Transverse colon (tissue), 4 donors: ENCODE results near the gene MEN1. TPM values are rescaled to one million over a fixed set of nuclear protein-coding genes. Genes with fewer than 3 reads are reported as not detected.

ENCODE experiments used
- DNase-seq: peaks from one replicate; pipeline ENCODE4 v3.0.0-alpha.2; 2019
- H3K27ac ChIP-seq, 4 donors: fragments of 200-600 bp; sonication (generic); 2 replicates each; pipeline ENCODE4 v1.5.1; 2016 to 2018; ENCODE audit warnings: inconsistent platforms in 4 of 4
- H3K27me3 ChIP-seq: fragments of 200-600 bp; sonication (generic); 2 replicates; pipeline ENCODE4 v1.5.1; 2017; ENCODE audit warnings: inconsistent platforms
- H3K36me3 ChIP-seq, 4 donors: fragments of 200-600 bp; sonication (generic); 2 replicates each; pipeline ENCODE4 v1.5.1; 2017 to 2019; ENCODE audit warnings: inconsistent platforms in 4 of 4
- H3K4me1 ChIP-seq, 4 donors: fragments of 200-600 bp; sonication (generic); 2 replicates each; pipeline ENCODE4 v1.5.1; 2017 to 2020; ENCODE audit warnings: inconsistent platforms in 4 of 4
- H3K4me3 ChIP-seq, 4 donors: fragments of 200-600 bp; sonication (generic); 1 replicate in 1 of 4; 2 replicates in 3 of 4; pipeline versions ENCODE4 v1.5.1 to v1.6.1; 2017 to 2019; ENCODE audit warnings: inconsistent platforms in 4 of 4
- H3K9me3 ChIP-seq, 2 donors: fragments of 200-600 bp; sonication (generic); 2 replicates each; pipeline ENCODE4 v1.5.1; 2017 to 2019; ENCODE audit warnings: inconsistent platforms in 2 of 2
- CTCF ChIP-seq, 5 experiments: fragments of 200-600 bp in 3 of 5; fragments of 450-650 bp in 2 of 5; sonication (generic) in 3 of 5; IDR thresholded peaks; 1 replicate in 2 of 5; 2 replicates in 3 of 5; pipeline ENCODE4 v1.5.1; 2016 to 2017; ENCODE audit warnings: antibody characterized with exemption in 5 of 5, inconsistent platforms in 3 of 5, mild to moderate bottlenecking in 2 of 5, moderate library complexity in 1 of 5
- EP300 ChIP-seq: sonication (generic); formaldehyde crosslinking; IDR thresholded peaks from one replicate; pipeline ENCODE4 v1.6.1; 2017; ENCODE audit warnings: antibody characterized with exemption, low read depth
- POLR2A ChIP-seq: fragments of 450-650 bp; IDR thresholded peaks from one replicate; pipeline ENCODE4 v1.6.1; 2016; ENCODE audit warnings: antibody characterized with exemption, mild to moderate bottlenecking, moderate library complexity
- POLR2AphosphoS5 ChIP-seq, 3 donors: sonication (generic); formaldehyde crosslinking; IDR thresholded peaks; one replicate each; pipeline ENCODE4 v1.6.1; 2016; ENCODE audit warnings: antibody characterized with exemption in 3 of 3
- WGBS, 2 donors: methylation state at CpG; one replicate each; pipeline ENCODE4 v1.1.5; 2018; ENCODE audit warnings: low coverage in 1 of 2; 5-methylcytosine and 5-hydroxymethylcytosine counted together
- in situ Hi-C, 4 donors: fragments of 200-750 bp; cut with MboI; loops; one replicate each; pipeline versions ENCODE4 v1.15.0 to v1.15.1; 2017; ENCODE audit warnings: low sequenced_read_pairs in 3 of 4, low pct_ligation_motif_present in 1 of 4, low pct_unique_long_range_greater_than_20kb in 1 of 4
- intact Hi-C: fragments of 100-400 bp; cut with DNase I; formaldehyde crosslinking; loops from one replicate; pipeline ENCODE4 v1.15.1; 2023; ENCODE audit warnings: low total_unique reads
- total RNA-seq, 4 donors: library from RNA; depleted of rRNA; stranded (reverse); fragments of >200 nt; gene quantifications; one replicate each; pipeline ENCODE4 v1.1.0, GENCODE V29; 2016

Gene MEN1
- total RNA-seq, 4 donors from 2014 or later, result 19.5 to 30.3 (median 25.4) TPM

DNA sequence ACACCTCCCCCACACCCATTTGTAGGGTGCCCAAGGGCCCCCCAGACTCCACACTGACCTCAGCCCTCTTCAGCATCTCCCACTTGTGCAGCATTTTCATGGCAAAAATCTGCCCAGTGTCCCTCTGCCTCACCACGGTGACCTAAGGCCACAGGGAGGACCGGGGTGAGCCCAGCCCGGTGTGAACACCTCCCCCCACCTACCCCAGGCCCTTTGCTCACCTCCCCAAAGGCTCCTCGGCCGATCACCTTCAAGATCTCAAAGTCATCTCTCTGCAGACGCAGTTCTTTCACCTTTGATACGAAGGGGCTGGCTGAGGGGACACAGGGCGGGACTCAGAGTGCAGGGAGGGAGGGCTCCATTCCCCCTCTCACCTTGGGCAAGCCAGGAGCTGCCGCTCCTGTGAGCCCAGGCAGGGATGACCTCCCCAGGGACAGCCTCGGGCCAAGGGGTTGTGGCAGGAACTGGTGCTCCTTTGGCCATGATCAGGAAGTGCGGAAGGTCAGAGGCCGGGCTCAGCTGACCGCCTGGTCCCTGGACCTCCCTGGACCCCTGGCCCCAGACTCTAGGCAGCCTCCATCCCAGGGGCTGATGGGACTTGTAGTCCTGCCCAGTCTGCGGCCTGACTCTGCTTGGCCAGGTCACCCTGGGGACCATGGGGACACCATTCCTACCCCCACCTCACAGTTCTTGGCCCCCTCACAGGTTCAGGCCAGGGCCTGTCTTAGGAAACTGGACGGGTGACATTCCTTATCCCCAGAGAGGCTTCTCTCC is 31.4 kb upstream of the MEN1 start:
- H3K9me3 ChIP-seq, result no peaks in the 10 kb centered on the region
- 89% methylated on average over 12 of the region's 15 CpGs; no CpG with 5 or more reads in 1 of the 2 donors for WGBS, 2 donors
- H3K36me3 ChIP-seq, result no peaks in the 10 kb centered on the region
- H3K27me3 ChIP-seq, result no peaks in the 10 kb centered on the region
- H3K4me3 ChIP-seq, result no peak overlapping the region
- in situ Hi-C loops (loop anchor here in 1 of 4 donors (10.0 kb wide), 1 partner anchor 53 kb away; no protein-coding TSS in a partner anchor), intact Hi-C loops (no loop called here)
- H3K27ac ChIP-seq, result peak overlapping the region in 3 of 4 donors; percentile 75 to 90 (median 89)
- TF ChIP-seq POLR2A, result no peak
- no peak for TF ChIP-seq CTCF (IDR thresholded peaks at IDR 0.05)
- no peak for TF ChIP-seq EP300
- no peak for TF ChIP-seq POLR2AphosphoS5 (IDR thresholded peaks at IDR 0.05)
- peaks cover 0 to 16% (median 8%) of the 10 kb centered on the region in 4 donors for H3K4me1 ChIP-seq
- DNase-seq, result no peak

DNA sequence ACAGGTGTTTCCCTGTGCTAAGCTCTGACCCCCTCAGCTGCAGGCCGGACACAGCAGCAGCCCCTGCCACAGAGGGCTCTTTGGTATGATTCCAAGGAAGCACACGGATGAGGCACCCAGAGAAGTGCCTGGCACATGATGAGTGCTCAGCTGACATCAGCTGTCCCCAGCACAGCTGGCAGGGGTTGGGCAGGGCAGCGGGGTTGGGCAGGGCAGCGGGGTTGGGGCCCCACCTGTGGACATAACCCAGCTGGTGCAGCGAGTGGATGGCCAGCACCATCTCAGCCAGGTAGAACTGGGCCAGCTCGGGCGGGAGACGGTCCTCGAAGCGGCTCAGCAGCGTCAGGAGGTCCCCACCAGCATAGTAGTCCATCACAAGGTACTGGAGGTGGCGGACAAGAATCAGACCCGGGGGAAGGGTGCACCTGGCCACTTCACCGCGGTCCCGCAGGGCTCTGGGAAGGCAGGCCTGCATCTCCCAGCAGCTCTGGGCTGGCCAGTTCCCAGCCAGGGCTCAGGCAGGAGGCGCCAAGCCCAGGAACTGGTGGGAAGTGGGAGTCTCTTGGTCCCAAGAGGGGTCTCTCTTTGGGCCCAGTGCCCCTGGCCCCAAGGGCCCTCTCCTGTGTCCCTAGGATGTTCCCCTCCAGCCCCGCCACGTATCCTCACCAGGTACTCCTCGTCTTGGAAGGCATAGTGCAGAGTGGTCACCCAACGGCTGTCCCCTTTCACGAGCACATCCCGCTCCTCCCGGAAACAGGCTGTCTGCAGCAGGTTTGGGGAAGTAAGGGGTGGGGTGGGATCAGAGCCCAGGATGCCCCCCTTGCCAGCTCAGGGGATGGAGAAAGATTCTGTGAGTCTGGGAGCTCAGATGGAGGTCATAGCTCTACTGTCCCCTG is 29.8 kb upstream of the MEN1 start:
- peaks cover 0 to 13% (median 7%) of the 10 kb centered on the region in 4 donors for H3K4me1 ChIP-seq
- WGBS, 2 donors, result 84% methylated on average over 22 of the region's 24 CpGs; no CpG with 5 or more reads in 1 of the 2 donors
- no peak overlapping the region for H3K27ac ChIP-seq
- TF ChIP-seq POLR2A, result no peak
- no peak for TF ChIP-seq POLR2AphosphoS5 (IDR thresholded peaks at IDR 0.05)
- no peak for TF ChIP-seq CTCF (IDR thresholded peaks at IDR 0.05)
- TF ChIP-seq EP300, result no peak
- H3K36me3 ChIP-seq, result no peaks in the 10 kb centered on the region
- in situ Hi-C loops (loop anchor here in 1 of 4 donors (10.0 kb wide), 1 partner anchor 55 kb away; no protein-coding TSS in a partner anchor), intact Hi-C loops (no loop called here)
- H3K9me3 ChIP-seq, result no peaks in the 10 kb centered on the region
- H3K4me3 ChIP-seq, result no peak overlapping the region
- no peak for DNase-seq
- no peaks in the 10 kb centered on the region for H3K27me3 ChIP-seq

- DNase-seq, result no peak
- no peak overlapping the region for H3K4me3 ChIP-seq
- TF ChIP-seq POLR2A (no peak), CTCF (IDR thresholded peaks at IDR 0.05) (no peak)
- H3K27ac ChIP-seq, result no peak overlapping the region
- no peaks in the 10 kb centered on the region for H3K9me3 ChIP-seq
- intact Hi-C loops (no loop called here), in situ Hi-C loops (no loop called here)
- H3K36me3 ChIP-seq, result no peaks in the 10 kb centered on the region
- H3K4me1 ChIP-seq, result peaks cover 0 to 8% (median 6%) of the 10 kb centered on the region in 4 donors
- 60 to 93% methylated on average over 2 to 13 of the region's 13 CpGs for WGBS, 2 donors
- H3K27me3 ChIP-seq, result no peaks in the 10 kb centered on the region
Measured at GRCh38 chr11:64839335-64839734, 29.0 kb upstream of the MEN1 start.
